ENCODE results near the gene PAFAH1B2. TPM values are rescaled to one million over a fixed set of nuclear protein-coding genes. Genes with fewer than 3 reads are reported as not detected.

Gene PAFAH1B2
- total RNA-seq, 1 donor from 2014 or later = 90.5 TPM

- peak overlapping the region; percentile 84 for H3K27ac Mint-ChIP-seq (ENCODE audit: unreplicated experiment)
- H3K9me3 Mint-ChIP-seq (ENCODE audit: low read depth) = no peaks in the 10 kb centered on the region
- H3K36me3 Mint-ChIP-seq (ENCODE audit: low read depth) = peaks cover 12% of the 10 kb centered on the region
- TF ChIP-seq CTCF (IDR thresholded peaks at IDR 0.05) = no peak
- H3K4me3 Mint-ChIP-seq (ENCODE audit: unreplicated experiment) = no peak overlapping the region
- no peak for DNase-seq (ENCODE audit: low spot score)
- H3K4me1 Mint-ChIP-seq (ENCODE audit: low read depth) = peaks cover 62% of the 10 kb centered on the region
- no peaks in the 10 kb centered on the region for H3K27me3 Mint-ChIP-seq (ENCODE audit: low read depth)
Observed at GRCh38 chr11:117220568-117220967, 76.5 kb downstream of the PAFAH1B2 start.

GRCh38 chr11:117220999-117221774 is 77.1 kb downstream of the PAFAH1B2 start:
- DNase-seq (ENCODE audit: low spot score) = no peak
- H3K27me3 Mint-ChIP-seq (ENCODE audit: low read depth) = no peaks in the 10 kb centered on the region
- H3K9me3 Mint-ChIP-seq (ENCODE audit: low read depth) = no peaks in the 10 kb centered on the region
- peak overlapping the region; percentile 20 for H3K4me3 Mint-ChIP-seq (ENCODE audit: unreplicated experiment)
- TF ChIP-seq CTCF (IDR thresholded peaks at IDR 0.05) = no peak
- H3K4me1 Mint-ChIP-seq (ENCODE audit: low read depth) = peaks cover 63% of the 10 kb centered on the region
- peaks cover 12% of the 10 kb centered on the region for H3K36me3 Mint-ChIP-seq (ENCODE audit: low read depth)
- H3K27ac Mint-ChIP-seq (ENCODE audit: unreplicated experiment) = peak overlapping the region; percentile 84

GRCh38 chr11:117221775-117222517 is 77.9 kb downstream of the PAFAH1B2 start:
- TF ChIP-seq CTCF (IDR thresholded peaks at IDR 0.05) = peak; percentile 57
- Mint-ChIP-seq H3K27ac (ENCODE audit: unreplicated experiment) (peak overlapping the region; percentile 84), H3K4me1 (ENCODE audit: low read depth) (peaks cover 62% of the 10 kb centered on the region), H3K9me3 (ENCODE audit: low read depth) (no peaks in the 10 kb centered on the region), H3K36me3 (ENCODE audit: low read depth) (peaks cover 13% of the 10 kb centered on the region), H3K4me3 (ENCODE audit: unreplicated experiment) (no peak overlapping the region), H3K27me3 (ENCODE audit: low read depth) (no peaks in the 10 kb centered on the region)
- DNase-seq (ENCODE audit: low spot score) = no peak

GRCh38 chr11:117222991-117223740 is 79.1 kb downstream of the PAFAH1B2 start:
- peaks cover 15% of the 10 kb centered on the region for H3K36me3 Mint-ChIP-seq (ENCODE audit: low read depth)
- H3K27me3 Mint-ChIP-seq (ENCODE audit: low read depth) = no peaks in the 10 kb centered on the region
- H3K4me3 Mint-ChIP-seq (ENCODE audit: unreplicated experiment) = no peak overlapping the region
- TF ChIP-seq CTCF (IDR thresholded peaks at IDR 0.05) = no peak
- H3K4me1 Mint-ChIP-seq (ENCODE audit: low read depth) = peaks cover 50% of the 10 kb centered on the region
- H3K27ac Mint-ChIP-seq (ENCODE audit: unreplicated experiment) = peak overlapping the region; percentile 84
- no peaks in the 10 kb centered on the region for H3K9me3 Mint-ChIP-seq (ENCODE audit: low read depth)
- no peak for DNase-seq (ENCODE audit: low spot score)

All from chondrocyte (in vitro differentiated cells).